Brain microvascular endothelial cell (primary cell): ENCODE measurements around the gene MBTPS1.

Source experiments
- DNase-seq: peaks from one replicate; pipeline ENCODE4 v3.0.0-alpha.2; 2020
- H3K27ac ChIP-seq: fragments of 250-450 bp; sonication (Bioruptor Pico); 2 replicates; pipeline ENCODE4 v1.5.1; 2020; ENCODE audit warnings: mild to moderate bottlenecking, moderate library complexity
- H3K27me3 ChIP-seq: fragments of 250-450 bp; sonication (Bioruptor Pico); replicated peaks from 2 replicates; pipeline ENCODE4 v1.5.1; 2020; ENCODE audit warnings: mild to moderate bottlenecking
- H3K36me3 ChIP-seq: fragments of 250-450 bp; sonication (Bioruptor Pico); replicated peaks from 2 replicates; pipeline ENCODE4 v1.5.1; 2020; ENCODE audit warnings: mild to moderate bottlenecking
- H3K4me3 ChIP-seq: 2 replicates; pipeline ENCODE4 v1.5.1; 2011; ENCODE audit warnings: low read depth, mild to moderate bottlenecking, control low read depth, low read length, moderate library complexity
- in situ Hi-C: cut with HindIII; loops from 2 replicates; pipeline ENCODE4 v1.10.0; 2017; ENCODE audit warnings: low sequenced_read_pairs, low pct_ligation_motif_present
- TF ChIP-seq, protein P1 (sequence below): IDR thresholded peaks from 2 replicates; pipeline ENCODE4 v1.5.1; 2011; ENCODE audit warnings: low read depth, mild to moderate bottlenecking, moderate library complexity, low read length, control low read depth, inconsistent platforms; ENCODE audit errors: missing control alignments

The MBTPS1 gene

DNA sequence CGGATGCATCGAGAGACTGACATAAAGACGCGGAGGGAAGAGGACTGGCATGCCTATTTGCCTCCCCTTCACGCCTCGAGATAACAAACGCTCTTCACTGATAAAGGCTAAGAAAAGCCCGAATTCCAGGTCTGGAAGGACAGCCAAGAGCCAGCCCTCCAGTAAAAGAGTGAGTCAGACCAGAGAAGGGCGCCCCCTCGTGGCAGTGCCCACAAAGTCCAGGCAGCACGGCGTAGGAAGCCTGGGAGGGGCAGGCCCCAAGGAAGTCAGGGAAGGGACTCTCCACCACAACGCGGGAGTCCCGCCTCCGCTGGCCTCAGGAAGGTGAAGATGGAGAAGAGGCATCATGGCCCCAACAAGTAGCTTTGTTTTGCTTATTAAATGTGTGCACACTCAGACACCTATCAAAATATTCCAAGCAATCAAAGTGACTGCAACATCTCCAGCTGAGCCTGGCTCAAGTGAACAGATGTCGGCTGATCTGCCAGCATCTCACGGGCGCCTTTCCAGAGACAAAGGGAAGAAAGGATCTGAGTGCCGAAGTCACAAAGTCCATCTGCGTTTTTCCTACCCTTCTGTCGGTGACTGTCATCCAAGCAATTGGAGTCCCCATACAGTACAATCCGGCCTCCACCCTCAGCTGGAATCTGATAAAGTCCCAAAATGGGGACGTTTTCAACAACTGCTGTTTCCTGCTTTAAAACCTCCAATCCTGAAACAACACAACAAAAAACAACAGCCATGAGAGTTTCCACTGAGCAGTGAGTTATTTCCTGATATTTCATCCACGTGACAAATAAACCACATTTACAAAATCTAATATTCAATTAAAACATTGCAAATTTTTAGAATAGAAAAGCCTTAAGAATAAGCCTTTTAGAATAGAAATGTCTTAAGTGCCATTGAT, 53.8 kb downstream of the MBTPS1 start:
- no peak overlapping the region for H3K27ac ChIP-seq
- no peak overlapping the region for H3K4me3 ChIP-seq
- peaks cover 60% of the 10 kb centered on the region for H3K36me3 ChIP-seq
- H3K27me3 ChIP-seq = no peaks in the 10 kb centered on the region
- peak; percentile 80 for DNase-seq
- in situ Hi-C loops = no loop called here
- TF ChIP-seq, protein P1, sequence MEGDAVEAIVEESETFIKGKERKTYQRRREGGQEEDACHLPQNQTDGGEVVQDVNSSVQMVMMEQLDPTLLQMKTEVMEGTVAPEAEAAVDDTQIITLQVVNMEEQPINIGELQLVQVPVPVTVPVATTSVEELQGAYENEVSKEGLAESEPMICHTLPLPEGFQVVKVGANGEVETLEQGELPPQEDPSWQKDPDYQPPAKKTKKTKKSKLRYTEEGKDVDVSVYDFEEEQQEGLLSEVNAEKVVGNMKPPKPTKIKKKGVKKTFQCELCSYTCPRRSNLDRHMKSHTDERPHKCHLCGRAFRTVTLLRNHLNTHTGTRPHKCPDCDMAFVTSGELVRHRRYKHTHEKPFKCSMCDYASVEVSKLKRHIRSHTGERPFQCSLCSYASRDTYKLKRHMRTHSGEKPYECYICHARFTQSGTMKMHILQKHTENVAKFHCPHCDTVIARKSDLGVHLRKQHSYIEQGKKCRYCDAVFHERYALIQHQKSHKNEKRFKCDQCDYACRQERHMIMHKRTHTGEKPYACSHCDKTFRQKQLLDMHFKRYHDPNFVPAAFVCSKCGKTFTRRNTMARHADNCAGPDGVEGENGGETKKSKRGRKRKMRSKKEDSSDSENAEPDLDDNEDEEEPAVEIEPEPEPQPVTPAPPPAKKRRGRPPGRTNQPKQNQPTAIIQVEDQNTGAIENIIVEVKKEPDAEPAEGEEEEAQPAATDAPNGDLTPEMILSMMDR = peak; percentile 96

DNA sequence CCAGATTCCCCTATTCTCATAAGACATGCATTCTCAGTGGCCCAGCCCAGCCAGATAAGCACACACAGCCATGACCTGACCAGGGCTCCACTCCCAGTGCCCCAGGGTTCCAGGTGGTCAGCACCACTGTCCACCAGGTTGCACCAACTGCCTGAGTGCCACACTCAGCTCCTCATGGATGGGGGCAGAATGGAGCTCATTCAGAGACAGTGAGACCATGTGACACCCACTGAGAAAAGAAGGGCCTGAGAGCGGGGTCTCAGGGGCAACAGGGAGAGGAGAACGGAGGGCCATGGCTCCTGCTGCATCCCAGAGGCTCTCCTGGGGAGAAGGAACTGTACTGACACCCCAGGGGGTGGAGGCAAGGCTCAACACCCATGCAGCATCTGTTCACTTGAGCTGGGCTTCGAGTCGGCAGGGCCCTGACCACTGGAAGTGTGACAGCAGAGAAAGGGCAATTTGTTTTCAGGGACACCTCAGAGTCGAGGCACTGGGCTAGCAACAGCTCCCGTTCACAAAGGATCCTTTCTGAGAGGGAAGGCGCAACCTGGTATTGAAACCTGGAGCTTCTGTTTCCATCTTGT, 55.4 kb downstream of the MBTPS1 start:
- DNase-seq = no peak
- TF ChIP-seq, protein P1 = no peak
- H3K27ac ChIP-seq = no peak overlapping the region
- H3K36me3 ChIP-seq = peaks cover 67% of the 10 kb centered on the region
- H3K4me3 ChIP-seq = no peak overlapping the region
- in situ Hi-C loops = no loop called here
- H3K27me3 ChIP-seq = no peaks in the 10 kb centered on the region

DNA sequence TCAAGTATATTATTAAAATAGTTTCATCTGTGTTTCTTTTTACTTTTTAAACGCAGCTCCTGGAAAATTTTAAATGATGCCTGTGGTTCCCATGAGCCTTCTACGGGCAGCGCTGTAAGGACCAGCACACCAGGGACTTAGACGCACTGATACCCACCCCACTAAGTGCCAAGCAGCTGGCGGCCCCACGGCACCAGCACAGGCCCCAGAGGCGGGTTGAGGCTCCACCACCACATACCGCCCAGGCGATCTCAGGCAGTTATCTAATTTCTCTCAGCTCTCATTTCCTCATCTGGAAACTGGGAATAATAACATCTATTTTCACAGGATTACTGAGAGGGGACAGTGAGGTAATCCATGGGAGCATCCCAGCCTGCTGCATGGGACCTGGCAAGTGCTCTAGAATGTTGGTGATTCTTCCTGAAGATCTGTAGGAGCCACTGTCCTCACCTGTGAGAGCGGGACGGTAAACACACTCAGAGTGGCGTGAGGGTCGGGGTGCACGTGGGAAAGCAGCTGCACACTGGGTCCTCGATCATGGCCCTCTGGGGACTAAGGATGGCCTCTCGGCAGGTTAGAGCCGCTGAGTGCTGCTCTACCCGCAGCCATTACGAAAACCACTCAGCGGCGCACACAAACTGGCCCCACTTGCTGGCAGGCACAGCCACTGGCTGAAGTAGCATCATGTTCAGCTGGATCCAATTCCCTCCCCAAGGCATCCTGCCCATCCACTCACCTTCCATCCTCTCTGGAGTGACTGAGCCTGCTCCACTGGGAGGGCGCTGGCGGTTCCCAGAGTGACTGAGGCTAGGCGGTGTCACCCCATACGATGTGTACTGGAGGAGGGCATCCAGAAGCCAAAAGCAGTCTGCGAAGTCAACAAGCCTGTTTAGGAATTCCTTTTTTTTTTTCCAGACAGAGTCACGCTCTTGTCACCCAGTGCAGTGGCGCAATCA, 56.5 kb downstream of the MBTPS1 start:
- Histone ChIP-seq H3K27ac (no peak overlapping the region), H3K27me3 (no peaks in the 10 kb centered on the region), H3K4me3 (no peak overlapping the region), H3K36me3 (peaks cover 70% of the 10 kb centered on the region)
- TF ChIP-seq, protein P1 = no peak
- no peak for DNase-seq
- in situ Hi-C loops = no loop called here

DNA sequence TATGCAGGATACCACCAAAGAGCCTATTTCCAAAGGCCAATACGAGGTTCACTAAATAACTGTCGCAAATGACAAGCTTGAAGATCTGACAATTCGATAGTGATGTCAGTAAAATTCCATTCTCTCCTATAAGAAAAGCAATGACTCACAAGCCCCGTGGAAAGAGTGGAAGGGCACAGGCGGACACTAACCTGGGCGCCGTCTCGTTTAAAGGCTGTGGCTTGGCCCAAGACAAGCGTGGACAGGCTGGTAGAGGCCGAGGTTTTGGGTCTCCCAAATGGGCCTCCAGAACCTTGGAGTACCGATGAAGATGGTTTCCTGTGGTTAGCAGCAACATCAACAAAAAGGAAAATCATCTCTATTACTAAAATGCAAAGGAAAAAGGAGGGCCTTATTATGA, 57.6 kb downstream of the MBTPS1 start:
- no peak for DNase-seq
- no peaks in the 10 kb centered on the region for H3K27me3 ChIP-seq
- no peak overlapping the region for H3K4me3 ChIP-seq
- in situ Hi-C loops = no loop called here
- no peak overlapping the region for H3K27ac ChIP-seq
- TF ChIP-seq, protein P1 = no peak
- H3K36me3 ChIP-seq = peaks cover 77% of the 10 kb centered on the region

DNA sequence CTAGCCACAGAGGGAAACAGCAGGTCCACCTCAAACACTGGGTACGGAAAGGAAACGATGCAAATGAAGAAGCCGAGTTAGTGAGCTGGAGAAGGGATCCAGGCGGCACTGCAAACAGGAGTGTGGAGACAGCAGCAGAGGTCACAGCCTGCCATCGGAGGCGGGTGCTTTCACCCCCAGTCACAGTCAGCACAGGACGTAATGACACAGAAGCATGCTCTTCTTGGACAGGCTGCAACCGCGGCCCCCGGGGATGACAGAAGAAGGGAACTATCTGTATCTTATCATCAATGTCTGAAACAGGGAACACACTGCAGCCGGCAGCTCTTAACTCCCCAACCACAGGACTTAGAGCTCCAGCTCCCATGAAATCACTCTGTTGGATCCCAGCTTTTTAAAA, 58.1 kb downstream of the MBTPS1 start:
- in situ Hi-C loops = no loop called here
- Histone ChIP-seq H3K36me3 (peaks cover 80% of the 10 kb centered on the region), H3K27ac (no peak overlapping the region), H3K4me3 (no peak overlapping the region), H3K27me3 (no peaks in the 10 kb centered on the region)
- DNase-seq = no peak
- TF ChIP-seq, protein P1 = no peak
